ENCODE results near the gene CRISPLD2.

CRISPLD2 gene

DNA sequence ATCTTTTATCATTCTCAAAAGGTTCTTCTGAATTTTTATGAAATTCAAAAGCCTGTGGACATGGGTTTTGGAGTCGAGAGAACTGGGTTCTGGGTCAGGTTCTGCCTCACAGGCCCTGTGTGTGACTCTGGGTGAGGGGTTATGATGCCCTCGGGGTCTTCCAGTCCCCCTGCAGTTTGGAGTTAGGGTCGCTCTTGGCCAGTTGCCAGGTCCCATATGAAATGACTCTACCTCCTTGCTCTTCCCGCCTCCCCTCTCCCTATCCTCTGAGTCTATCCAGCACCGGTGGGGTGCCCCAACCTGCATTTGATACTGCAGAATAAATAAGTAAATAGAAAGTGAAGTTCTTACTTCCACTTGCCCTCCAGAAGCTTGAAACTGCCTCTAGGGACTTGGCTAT is 137.4 kb downstream of the CRISPLD2 start:
- no peak for FAIRE-seq
- DNase-seq (ENCODE audit: insufficient read length, low spot score) = no peak
- no peak for TF ChIP-seq POLR2A (IDR thresholded peaks at IDR 0.05; ENCODE audit: low read depth, low read length)

DNA sequence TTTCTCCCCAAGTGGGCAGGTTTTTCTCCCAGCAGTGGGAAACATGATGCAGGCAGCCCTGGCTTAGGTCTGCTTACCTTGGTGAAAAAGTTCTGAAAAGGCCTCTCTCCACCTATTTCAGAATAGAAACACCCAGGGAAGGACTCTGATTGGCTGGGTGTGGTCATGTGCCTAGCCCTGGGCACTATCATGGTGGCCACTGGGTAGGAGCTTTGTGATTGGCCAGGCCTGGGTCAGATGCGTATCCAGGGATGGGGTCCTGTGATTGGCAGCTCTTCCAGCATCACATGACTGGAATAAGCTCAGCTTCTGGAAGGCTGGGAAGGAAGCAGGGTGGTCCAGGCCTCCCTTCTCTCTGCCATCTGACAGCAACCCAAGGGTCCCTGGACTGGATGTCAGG is 138.0 kb downstream of the CRISPLD2 start:
- DNase-seq (ENCODE audit: insufficient read length, low spot score) = no peak
- no peak for TF ChIP-seq POLR2A (IDR thresholded peaks at IDR 0.05; ENCODE audit: low read depth, low read length)
- no peak for FAIRE-seq

All from H54 (cell line).